HG02870 (cell line): ENCODE results near the gene RARG.
"Not testable (repeated sequence)": the region's sequence is repeated elsewhere in the genome, so short reads cannot be mapped to it uniquely, and the experiment has no call there.

Experiments
- ATAC-seq: cut with Tn5 transposase; IDR thresholded peaks from one replicate; pipeline ENCODE4 v1.9.1; 2021; ENCODE audit warnings: mild to moderate bottlenecking, moderate library complexity; ENCODE audit not compliant: unreplicated experiment

RARG gene

GRCh38 chr12:53173085-53173715 is 58.8 kb downstream of the RARG start:
- ATAC-seq: no peak

GRCh38 chr12:53172352-53172751 is 59.7 kb downstream of the RARG start:
- ATAC-seq: no peak

- ATAC-seq: no peak
Measured at GRCh38 chr12:53171725-53172329, 60.2 kb downstream of the RARG start.

- ATAC-seq: no peak
Measured at GRCh38 chr12:53170876-53171724, 60.9 kb downstream of the RARG start.

- ATAC-seq: no peak
Measured at GRCh38 chr12:53170215-53170614, 61.8 kb downstream of the RARG start.

GRCh38 chr12:53169644-53170043 is 62.4 kb downstream of the RARG start:
- ATAC-seq: no peak

- no peak for ATAC-seq
Measured at GRCh38 chr12:53166837-53167236, 65.2 kb downstream of the RARG start.

GRCh38 chr12:53163008-53163407 is 69.0 kb downstream of the RARG start:
- ATAC-seq: not testable (repeated sequence)

- ATAC-seq: no peak
Measured at GRCh38 chr12:53161119-53161911, 70.7 kb downstream of the RARG start.

GRCh38 chr12:53160673-53161072 is 71.3 kb downstream of the RARG start:
- no peak for ATAC-seq
